ENCODE results near the gene EDRF1. TPM values are rescaled to one million over a fixed set of nuclear protein-coding genes. Genes with fewer than 3 reads are reported as not detected.

Gene EDRF1
- total RNA-seq, 6 experiments from 2014 or later: 19.0 to 21.9 (median 20.2) TPM

GRCh38 chr10:125797424-125797823 lies 77.9 kb downstream of the EDRF1 start:
- no peak for TF ChIP-seq CTCF (IDR thresholded peaks at IDR 0.05)
- no peak overlapping the region for H3K27ac Mint-ChIP-seq
- no peaks in the 10 kb centered on the region for H3K9me3 Mint-ChIP-seq
- peaks cover 12% of the 10 kb centered on the region for H3K36me3 Mint-ChIP-seq (ENCODE audit: low read depth)
- DNase-seq: no peak
- no peaks in the 10 kb centered on the region for H3K27me3 Mint-ChIP-seq (ENCODE audit: insufficient read depth)
- H3K4me3 Mint-ChIP-seq: no peak overlapping the region
- no peaks in the 10 kb centered on the region for H3K4me1 Mint-ChIP-seq (ENCODE audit: low read depth)

DNA sequence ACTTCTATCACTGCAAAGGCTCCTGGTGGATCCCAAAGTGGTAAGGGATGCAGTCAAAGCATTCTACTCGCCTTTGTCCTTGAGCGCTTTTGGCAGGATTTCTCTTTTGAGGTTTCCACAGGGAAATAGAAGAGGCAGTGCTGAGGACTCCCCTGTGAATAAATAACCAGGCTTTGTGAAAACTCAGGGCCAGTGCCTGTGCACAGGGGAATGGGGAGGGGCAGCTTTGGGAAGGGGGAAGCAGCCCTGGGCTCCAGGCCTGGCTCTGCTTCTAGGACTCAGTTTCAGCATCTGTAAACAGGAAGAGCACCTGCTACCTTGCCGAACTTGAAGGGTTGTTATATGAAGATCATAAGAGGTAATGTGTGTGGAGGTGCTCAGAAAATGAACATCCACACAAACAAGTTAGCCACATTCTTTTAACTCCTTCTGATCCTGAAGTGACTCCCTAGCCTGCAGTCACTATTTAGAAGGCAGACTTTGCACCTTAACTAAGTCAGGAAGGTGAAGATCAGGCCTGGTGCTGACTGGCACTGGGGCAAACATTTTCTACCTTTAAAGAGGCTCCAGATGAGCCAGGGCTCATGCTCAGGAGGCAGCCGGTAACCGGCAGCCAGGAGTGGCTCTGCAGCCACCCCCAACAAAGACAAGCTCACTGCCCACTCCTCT lies 78.6 kb downstream of the EDRF1 start:
- no peak overlapping the region for H3K4me3 Mint-ChIP-seq
- no peaks in the 10 kb centered on the region for H3K4me1 Mint-ChIP-seq (ENCODE audit: low read depth)
- TF ChIP-seq CTCF (IDR thresholded peaks at IDR 0.05): no peak
- H3K27ac Mint-ChIP-seq: no peak overlapping the region
- H3K27me3 Mint-ChIP-seq (ENCODE audit: insufficient read depth): no peaks in the 10 kb centered on the region
- no peaks in the 10 kb centered on the region for H3K9me3 Mint-ChIP-seq
- no peak for DNase-seq
- H3K36me3 Mint-ChIP-seq (ENCODE audit: low read depth): peaks cover 12% of the 10 kb centered on the region

GRCh38 chr10:125799451-125800182 lies 80.1 kb downstream of the EDRF1 start:
- Mint-ChIP-seq H3K4me3 (no peak overlapping the region), H3K27me3 (ENCODE audit: insufficient read depth) (no peaks in the 10 kb centered on the region), H3K9me3 (no peaks in the 10 kb centered on the region), H3K27ac (no peak overlapping the region), H3K36me3 (ENCODE audit: low read depth) (peaks cover 4% of the 10 kb centered on the region; the same call in 1 of the 2 replicates), H3K4me1 (ENCODE audit: low read depth) (no peaks in the 10 kb centered on the region)
- no peak for TF ChIP-seq CTCF (IDR thresholded peaks at IDR 0.05)
- DNase-seq: no peak

DNA sequence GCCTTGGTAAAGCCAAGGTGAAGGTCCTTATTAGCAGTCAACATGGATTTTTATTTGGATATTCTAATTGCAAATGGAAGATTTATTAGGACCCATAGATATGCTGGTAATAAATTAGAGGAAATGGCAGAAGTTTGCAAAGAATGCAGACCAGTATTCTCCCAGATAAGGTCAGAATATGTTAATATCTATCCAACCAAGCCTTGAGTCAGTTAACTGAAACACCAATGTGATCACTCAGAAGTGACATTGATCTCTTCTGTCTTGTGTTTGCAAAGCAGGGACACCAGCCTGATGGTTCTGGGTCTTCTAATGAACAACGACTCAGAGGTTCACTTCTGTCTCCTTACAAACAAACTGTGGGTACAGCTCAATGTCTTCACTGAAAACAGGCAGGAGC lies 82.1 kb downstream of the EDRF1 start:
- no peaks in the 10 kb centered on the region for H3K4me1 Mint-ChIP-seq (ENCODE audit: low read depth)
- H3K27me3 Mint-ChIP-seq (ENCODE audit: insufficient read depth): no peaks in the 10 kb centered on the region
- TF ChIP-seq CTCF (IDR thresholded peaks at IDR 0.05): no peak
- no peak overlapping the region for H3K4me3 Mint-ChIP-seq
- peaks cover 17% of the 10 kb centered on the region for H3K36me3 Mint-ChIP-seq (ENCODE audit: low read depth)
- H3K27ac Mint-ChIP-seq: no peak overlapping the region
- DNase-seq: no peak
- no peaks in the 10 kb centered on the region for H3K9me3 Mint-ChIP-seq

DNA sequence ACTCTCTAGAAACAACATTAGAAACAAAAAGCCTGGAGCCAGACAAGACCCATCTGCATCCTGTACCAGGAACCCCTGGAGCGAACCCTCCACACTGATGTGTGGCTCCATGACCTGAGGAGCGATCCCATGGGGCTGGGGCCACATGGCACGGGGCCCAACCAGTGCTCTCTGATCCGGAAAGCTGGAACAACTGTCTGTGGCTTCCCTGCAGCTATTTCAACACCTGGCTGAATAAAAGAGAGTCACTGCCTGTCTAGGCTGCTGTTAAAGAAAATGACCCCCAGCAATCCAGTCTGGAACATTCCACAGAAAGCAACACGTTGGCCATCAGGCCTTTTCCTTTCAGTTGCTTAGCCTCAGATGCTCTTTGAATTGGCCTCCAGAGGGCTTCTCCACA lies 82.6 kb downstream of the EDRF1 start:
- Mint-ChIP-seq H3K36me3 (ENCODE audit: low read depth) (peaks cover 19% of the 10 kb centered on the region), H3K27ac (no peak overlapping the region), H3K4me1 (ENCODE audit: low read depth) (no peaks in the 10 kb centered on the region), H3K27me3 (ENCODE audit: insufficient read depth) (no peaks in the 10 kb centered on the region), H3K9me3 (no peaks in the 10 kb centered on the region), H3K4me3 (no peak overlapping the region)
- no peak for TF ChIP-seq CTCF (IDR thresholded peaks at IDR 0.05)
- no peak for DNase-seq

All from HFFc6 (cell line).